Esophagus muscularis mucosa (tissue), 3 donors: ENCODE data around the gene TTC23L.

Source experiments
- EP300 ChIP-seq: sonication (generic); formaldehyde crosslinking; IDR thresholded peaks from one replicate; pipeline ENCODE4 v1.6.1; 2017; ENCODE audit warnings: antibody characterized with exemption
- TF ChIP-seq, protein P1 (sequence below), 3 experiments: fragments of 200-600 bp in 2 of 3; fragments of 450-650 bp in 1 of 3; sonication (generic) in 2 of 3; IDR thresholded peaks; one replicate each; pipeline ENCODE4 v1.5.1; 2017 to 2019; ENCODE audit warnings: antibody characterized with exemption in 3 of 3, mild to moderate bottlenecking in 2 of 3, moderate library complexity in 1 of 3

DNA sequence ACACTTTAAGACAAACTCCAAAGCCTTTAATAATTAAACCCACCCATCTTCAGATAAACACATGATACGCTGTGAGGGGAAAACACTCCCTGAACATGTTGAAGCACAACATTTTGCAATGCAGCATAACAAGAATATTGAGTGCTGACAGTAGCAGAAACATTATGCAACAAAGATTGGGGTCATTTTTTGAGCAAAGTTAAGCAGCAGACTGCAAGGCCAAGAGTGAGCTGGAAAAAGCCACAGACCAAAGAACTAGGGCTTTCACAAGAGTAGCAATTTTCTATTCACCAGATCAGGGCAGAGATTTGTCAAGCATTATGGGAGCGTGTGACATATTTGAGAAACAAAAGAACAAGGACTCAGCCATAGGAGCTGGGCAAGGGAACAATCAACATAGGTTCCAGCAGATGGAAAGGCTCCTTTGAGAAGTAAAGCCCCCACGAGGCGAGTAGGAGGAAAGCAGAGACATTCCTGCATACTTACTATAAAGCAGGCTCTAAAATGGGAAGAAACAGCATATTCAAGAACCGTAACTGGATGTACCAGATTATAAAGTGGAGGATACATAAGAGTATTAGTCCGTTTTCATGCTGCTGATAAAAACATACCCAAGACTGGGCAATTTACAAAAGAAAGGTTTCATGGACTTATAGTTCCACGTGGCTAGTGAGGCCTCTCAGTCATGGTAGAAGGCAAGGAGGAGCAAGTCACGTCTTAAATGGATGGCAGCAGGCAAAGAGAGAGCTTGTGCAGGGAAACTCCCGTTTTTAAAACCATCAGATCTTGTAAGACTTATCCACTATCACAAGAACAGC is 4.8 kb upstream of the TTC23L start:
- no peak for TF ChIP-seq EP300
- TF ChIP-seq, protein P1, sequence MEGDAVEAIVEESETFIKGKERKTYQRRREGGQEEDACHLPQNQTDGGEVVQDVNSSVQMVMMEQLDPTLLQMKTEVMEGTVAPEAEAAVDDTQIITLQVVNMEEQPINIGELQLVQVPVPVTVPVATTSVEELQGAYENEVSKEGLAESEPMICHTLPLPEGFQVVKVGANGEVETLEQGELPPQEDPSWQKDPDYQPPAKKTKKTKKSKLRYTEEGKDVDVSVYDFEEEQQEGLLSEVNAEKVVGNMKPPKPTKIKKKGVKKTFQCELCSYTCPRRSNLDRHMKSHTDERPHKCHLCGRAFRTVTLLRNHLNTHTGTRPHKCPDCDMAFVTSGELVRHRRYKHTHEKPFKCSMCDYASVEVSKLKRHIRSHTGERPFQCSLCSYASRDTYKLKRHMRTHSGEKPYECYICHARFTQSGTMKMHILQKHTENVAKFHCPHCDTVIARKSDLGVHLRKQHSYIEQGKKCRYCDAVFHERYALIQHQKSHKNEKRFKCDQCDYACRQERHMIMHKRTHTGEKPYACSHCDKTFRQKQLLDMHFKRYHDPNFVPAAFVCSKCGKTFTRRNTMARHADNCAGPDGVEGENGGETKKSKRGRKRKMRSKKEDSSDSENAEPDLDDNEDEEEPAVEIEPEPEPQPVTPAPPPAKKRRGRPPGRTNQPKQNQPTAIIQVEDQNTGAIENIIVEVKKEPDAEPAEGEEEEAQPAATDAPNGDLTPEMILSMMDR (IDR thresholded peaks at IDR 0.05) = no peak
